ENCODE results near the gene MOGAT3. TPM values are rescaled to one million over a fixed set of nuclear protein-coding genes. Genes with fewer than 3 reads are reported as not detected.
"Not testable (repeated sequence)": the region's sequence is repeated elsewhere in the genome, so short reads cannot be mapped to it uniquely, and the experiment has no call there.

The MOGAT3 gene
- total RNA-seq, 2 experiments from 2014 or later, result not detected

DNA sequence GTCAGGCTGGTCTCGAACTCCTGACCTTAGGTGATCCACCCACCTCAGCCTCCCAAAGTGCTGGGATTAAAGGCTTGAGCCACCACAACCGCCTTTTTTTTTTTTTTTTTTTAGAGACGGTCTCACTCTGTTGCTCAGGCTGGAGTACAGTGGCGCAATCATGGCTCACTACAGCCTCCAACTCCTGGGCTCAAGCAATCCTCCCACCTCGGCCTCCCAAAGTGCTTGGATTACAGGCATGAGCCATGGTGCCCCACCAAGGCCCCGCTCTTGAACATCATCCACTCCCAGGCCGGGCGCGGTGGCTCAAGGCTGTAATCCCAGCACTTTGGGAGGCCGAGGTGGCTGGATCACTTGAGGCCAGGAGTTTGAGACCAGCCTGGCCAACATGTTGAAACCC lies 1.3 kb downstream of the MOGAT3 start:
- H3K27me3 Mint-ChIP-seq (ENCODE audit: low read depth), result peaks cover 34% of the 10 kb centered on the region
- peaks cover 10% of the 10 kb centered on the region for H3K4me1 Mint-ChIP-seq (ENCODE audit: low read depth)
- H3K4me3 Mint-ChIP-seq; ATAC-seq; H3K36me3 Mint-ChIP-seq (ENCODE audit: low read depth); DNase-seq; POLR2A ChIA-PET; H3K27ac Mint-ChIP-seq; H3K9me3 Mint-ChIP-seq (ENCODE audit: insufficient read depth): not testable (repeated sequence)
- CTCF ChIA-PET, result interaction anchor here (1.0 to 1.4 kb wide), 3 partner anchors 8 to 91 kb away, joined by 3 read pairs; no protein-coding TSS in a partner anchor

DNA sequence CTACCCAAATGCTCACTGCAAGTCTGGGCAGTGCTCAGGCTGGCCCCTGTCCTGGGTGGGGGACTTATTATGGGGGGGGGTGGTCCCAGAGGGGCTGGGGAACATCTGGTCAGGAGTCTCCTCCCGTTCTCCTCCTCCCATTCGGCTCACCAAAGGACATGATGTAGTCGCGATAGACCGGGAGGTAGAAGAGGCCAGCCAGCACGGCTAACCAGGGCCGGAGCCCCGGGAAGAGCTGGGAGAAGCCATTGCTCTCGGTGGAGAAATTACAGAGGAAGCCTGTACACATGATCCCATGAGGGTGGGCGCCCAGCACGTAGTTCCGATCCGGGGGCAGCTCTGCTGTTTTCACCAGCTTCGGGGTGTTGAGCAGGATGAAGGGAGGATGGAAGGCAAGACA lies 2.4 kb downstream of the MOGAT3 start:
- H3K4me1 Mint-ChIP-seq (ENCODE audit: low read depth), result peaks cover 6% of the 10 kb centered on the region
- H3K9me3 Mint-ChIP-seq (ENCODE audit: insufficient read depth), result no peaks in the 10 kb centered on the region
- ChIA-PET POLR2A (no interaction called here), CTCF (no interaction called here)
- ATAC-seq, result no peak
- H3K36me3 Mint-ChIP-seq (ENCODE audit: low read depth), result no peaks in the 10 kb centered on the region
- DNase-seq, result no peak
- no peak overlapping the region for H3K27ac Mint-ChIP-seq
- H3K27me3 Mint-ChIP-seq (ENCODE audit: low read depth), result peaks cover 28% of the 10 kb centered on the region
- no peak overlapping the region for H3K4me3 Mint-ChIP-seq

DNA sequence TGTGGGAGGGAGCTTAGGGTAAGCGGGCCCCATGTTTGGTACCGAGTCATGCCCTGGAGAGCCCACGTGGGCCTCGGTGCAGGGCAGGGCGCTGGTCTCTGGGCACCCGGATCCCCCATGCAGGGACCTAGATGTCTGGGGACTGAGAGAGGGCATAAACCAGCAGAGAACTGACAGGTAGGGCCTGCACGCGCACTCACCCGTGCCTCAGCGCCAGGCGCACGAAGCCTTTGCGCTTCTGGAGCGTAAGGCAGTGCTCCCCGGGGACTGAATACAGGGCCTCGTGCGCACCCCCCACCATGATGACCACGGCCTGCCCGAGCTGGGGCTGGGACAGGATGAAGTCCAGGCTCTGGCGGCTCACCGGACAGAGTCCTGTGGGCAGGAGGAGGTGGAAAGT lies 2.8 kb downstream of the MOGAT3 start:
- no peak overlapping the region for H3K4me3 Mint-ChIP-seq
- peaks cover 6% of the 10 kb centered on the region for H3K4me1 Mint-ChIP-seq (ENCODE audit: low read depth)
- no peak for ATAC-seq
- H3K27ac Mint-ChIP-seq, result no peak overlapping the region
- ChIA-PET POLR2A (no interaction called here), CTCF (no interaction called here)
- H3K9me3 Mint-ChIP-seq (ENCODE audit: insufficient read depth), result no peaks in the 10 kb centered on the region
- H3K27me3 Mint-ChIP-seq (ENCODE audit: low read depth), result peaks cover 26% of the 10 kb centered on the region
- DNase-seq, result no peak
- no peaks in the 10 kb centered on the region for H3K36me3 Mint-ChIP-seq (ENCODE audit: low read depth)

DNA sequence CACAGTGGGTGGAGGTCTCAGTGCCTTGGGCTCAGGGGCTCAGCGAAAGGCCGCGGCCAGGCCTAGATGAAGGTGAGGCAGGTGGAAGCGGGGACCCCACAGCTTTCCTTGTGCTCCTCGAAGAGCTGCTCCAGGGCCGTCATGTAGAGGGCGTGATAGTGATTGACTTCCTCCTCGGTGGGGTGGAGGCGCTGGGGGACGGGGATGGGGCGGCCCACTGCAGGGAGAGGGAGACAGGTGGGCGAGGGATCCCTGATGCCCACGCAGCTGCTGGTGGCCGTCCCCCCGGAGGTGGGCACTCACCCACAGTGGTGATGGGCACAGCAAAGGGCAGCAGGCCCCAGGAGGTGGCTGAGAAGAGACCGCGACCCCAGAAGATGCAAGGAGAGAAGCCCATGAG lies 5.0 kb downstream of the MOGAT3 start:
- H3K36me3 Mint-ChIP-seq (ENCODE audit: low read depth), result no peaks in the 10 kb centered on the region
- DNase-seq, result no peak
- H3K27ac Mint-ChIP-seq, result no peak overlapping the region
- peaks cover 14% of the 10 kb centered on the region for H3K27me3 Mint-ChIP-seq (ENCODE audit: low read depth)
- no peak overlapping the region for H3K4me3 Mint-ChIP-seq
- POLR2A ChIA-PET, result no interaction called here
- ATAC-seq, result no peak
- CTCF ChIA-PET, result interaction anchor here (1.0 to 6.7 kb wide), 3 partner anchors 12 to 120 kb away, joined by 4 to 232 read pairs (median 5); no protein-coding TSS in a partner anchor
- no peaks in the 10 kb centered on the region for H3K9me3 Mint-ChIP-seq (ENCODE audit: insufficient read depth)
- peaks cover 9% of the 10 kb centered on the region for H3K4me1 Mint-ChIP-seq (ENCODE audit: low read depth)

DNA sequence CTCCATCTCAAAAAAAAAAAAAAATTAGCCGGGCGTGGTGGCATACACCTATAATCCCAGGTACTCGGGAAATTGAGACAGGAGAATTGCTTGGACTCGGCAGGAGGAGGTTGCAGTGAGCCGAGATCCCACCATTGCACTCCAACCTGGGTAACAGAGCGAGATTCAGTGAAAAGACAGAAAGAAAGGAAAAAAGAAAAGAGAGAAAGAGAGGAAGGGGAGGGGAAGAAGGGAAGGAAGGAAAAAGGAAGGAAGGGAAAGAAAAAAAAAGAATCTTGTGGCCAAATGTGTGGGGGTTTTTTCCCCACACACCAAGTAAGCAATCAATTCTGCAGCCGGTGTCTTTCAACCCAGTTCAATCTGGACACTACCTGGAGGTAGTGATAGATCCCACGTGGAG lies 11.7 kb downstream of the MOGAT3 start:
- DNase-seq (no peak), ATAC-seq (no peak)
- peaks cover 10% of the 10 kb centered on the region for H3K27me3 Mint-ChIP-seq (ENCODE audit: low read depth)
- H3K27ac Mint-ChIP-seq, result no peak overlapping the region
- ChIA-PET POLR2A (no interaction called here), CTCF (interaction anchor here (6.7 kb wide), 1 partner anchor 46 kb away, joined by 232 read pairs; no protein-coding TSS in a partner anchor)
- H3K9me3 Mint-ChIP-seq (ENCODE audit: insufficient read depth), result no peaks in the 10 kb centered on the region
- H3K36me3 Mint-ChIP-seq (ENCODE audit: low read depth), result no peaks in the 10 kb centered on the region
- no peak overlapping the region for H3K4me3 Mint-ChIP-seq
- H3K4me1 Mint-ChIP-seq (ENCODE audit: low read depth), result peaks cover 6% of the 10 kb centered on the region

DNA sequence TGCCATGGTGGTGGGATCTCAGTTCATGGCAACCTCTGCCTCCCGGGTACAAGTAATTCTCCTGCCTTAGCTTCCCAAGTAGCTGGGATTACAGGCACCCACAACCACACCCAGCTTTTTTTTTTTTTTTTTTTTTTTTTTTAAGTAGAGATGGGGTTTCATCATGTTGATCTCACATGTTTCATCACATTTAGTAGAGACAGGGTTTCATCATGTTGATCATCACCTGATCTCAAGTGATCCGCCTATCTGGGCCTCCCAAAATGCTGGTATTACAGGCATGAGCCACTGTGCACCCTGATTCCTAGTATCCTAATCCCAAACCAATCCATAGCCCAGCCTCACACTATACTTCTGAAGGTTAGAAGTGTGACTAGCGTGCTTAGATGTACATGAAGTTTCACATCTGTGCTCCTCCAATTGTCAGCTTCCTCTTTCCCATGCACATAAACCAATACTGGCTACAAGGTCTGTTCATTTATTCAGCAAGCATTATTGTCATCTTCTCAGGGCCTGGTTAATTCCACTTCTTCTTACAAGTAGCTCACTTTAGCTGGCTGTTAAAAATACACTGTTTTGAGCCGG lies 13.9 kb downstream of the MOGAT3 start:
- Mint-ChIP-seq H3K27me3 (ENCODE audit: low read depth) (peaks cover 19% of the 10 kb centered on the region), H3K4me1 (ENCODE audit: low read depth) (no peaks in the 10 kb centered on the region), H3K27ac (no peak overlapping the region), H3K9me3 (ENCODE audit: insufficient read depth) (no peaks in the 10 kb centered on the region), H3K4me3 (no peak overlapping the region), H3K36me3 (ENCODE audit: low read depth) (no peaks in the 10 kb centered on the region)
- ChIA-PET CTCF (interaction anchor here (0.7 to 1.1 kb wide), 2 partner anchors 16 to 43 kb away, joined by 3 to 6 read pairs; no protein-coding TSS in a partner anchor), POLR2A (no interaction called here)
- ATAC-seq, result no peak
- DNase-seq, result no peak

DNA sequence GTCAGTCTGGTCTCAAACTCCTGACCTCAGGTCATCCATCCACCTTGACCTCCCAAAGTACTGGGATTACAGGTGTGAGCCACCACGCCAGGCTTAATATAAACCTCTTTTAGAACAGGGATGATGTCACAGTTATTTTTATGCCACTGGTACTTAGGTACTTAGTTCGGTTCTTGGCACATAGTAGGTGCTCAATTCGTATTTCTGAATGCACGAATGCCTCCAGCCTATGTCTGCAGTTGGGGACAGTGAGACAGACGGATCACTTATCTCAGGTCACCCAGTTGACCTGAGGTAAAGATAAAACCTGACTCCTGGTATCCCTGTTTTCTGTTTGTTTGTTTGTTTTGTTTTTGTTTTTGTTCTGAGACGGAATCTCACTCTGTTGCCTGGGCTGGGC lies 14.6 kb downstream of the MOGAT3 start:
- no peak for ATAC-seq
- CTCF ChIA-PET, result interaction anchor here (0.7 kb wide), 1 partner anchor 15 kb away, joined by 3 read pairs; no protein-coding TSS in a partner anchor
- peaks cover 20% of the 10 kb centered on the region for H3K27me3 Mint-ChIP-seq (ENCODE audit: low read depth)
- no peak overlapping the region for H3K4me3 Mint-ChIP-seq
- no peaks in the 10 kb centered on the region for H3K4me1 Mint-ChIP-seq (ENCODE audit: low read depth)
- POLR2A ChIA-PET, result no interaction called here
- no peaks in the 10 kb centered on the region for H3K36me3 Mint-ChIP-seq (ENCODE audit: low read depth)
- no peak for DNase-seq
- H3K9me3 Mint-ChIP-seq (ENCODE audit: insufficient read depth), result no peaks in the 10 kb centered on the region
- H3K27ac Mint-ChIP-seq, result no peak overlapping the region

DNA sequence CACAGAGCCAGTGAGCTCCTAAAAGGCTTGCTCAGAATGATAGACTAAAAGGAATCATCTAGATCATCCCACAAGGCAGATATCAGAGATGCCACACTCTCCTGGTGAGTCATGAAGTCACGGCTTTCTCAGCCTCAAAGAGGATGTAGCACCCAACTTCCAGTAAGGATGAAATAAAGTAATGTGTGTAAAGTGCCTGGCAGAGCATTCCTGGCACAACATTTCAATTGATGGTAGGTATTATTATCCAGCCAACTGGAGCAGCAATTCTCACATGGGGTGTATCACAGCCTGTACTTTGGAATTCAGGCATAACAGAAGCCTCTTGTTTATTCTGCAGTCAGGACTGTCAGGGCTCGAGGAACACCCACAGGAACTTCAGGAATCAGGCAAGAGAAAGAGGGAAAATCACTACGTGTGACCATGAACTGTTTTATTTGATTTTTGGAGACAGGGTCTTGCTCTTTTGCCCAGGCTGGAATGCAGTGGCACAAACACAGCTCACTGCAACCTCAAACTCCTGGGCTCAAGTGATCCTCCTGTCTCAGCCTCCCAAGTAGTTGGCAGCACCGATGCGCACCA lies 15.5 kb downstream of the MOGAT3 start:
- CTCF ChIA-PET, result interaction anchor here (1.4 kb wide), 1 partner anchor 41 kb away, joined by 6 read pairs; no protein-coding TSS in a partner anchor
- H3K9me3 Mint-ChIP-seq (ENCODE audit: insufficient read depth), result no peaks in the 10 kb centered on the region
- POLR2A ChIA-PET, result no interaction called here
- peaks cover 27% of the 10 kb centered on the region for H3K27me3 Mint-ChIP-seq (ENCODE audit: low read depth)
- no peak overlapping the region for H3K27ac Mint-ChIP-seq
- no peaks in the 10 kb centered on the region for H3K4me1 Mint-ChIP-seq (ENCODE audit: low read depth)
- DNase-seq, result no peak
- no peaks in the 10 kb centered on the region for H3K36me3 Mint-ChIP-seq (ENCODE audit: low read depth)
- ATAC-seq, result no peak
- H3K4me3 Mint-ChIP-seq, result no peak overlapping the region

DNA sequence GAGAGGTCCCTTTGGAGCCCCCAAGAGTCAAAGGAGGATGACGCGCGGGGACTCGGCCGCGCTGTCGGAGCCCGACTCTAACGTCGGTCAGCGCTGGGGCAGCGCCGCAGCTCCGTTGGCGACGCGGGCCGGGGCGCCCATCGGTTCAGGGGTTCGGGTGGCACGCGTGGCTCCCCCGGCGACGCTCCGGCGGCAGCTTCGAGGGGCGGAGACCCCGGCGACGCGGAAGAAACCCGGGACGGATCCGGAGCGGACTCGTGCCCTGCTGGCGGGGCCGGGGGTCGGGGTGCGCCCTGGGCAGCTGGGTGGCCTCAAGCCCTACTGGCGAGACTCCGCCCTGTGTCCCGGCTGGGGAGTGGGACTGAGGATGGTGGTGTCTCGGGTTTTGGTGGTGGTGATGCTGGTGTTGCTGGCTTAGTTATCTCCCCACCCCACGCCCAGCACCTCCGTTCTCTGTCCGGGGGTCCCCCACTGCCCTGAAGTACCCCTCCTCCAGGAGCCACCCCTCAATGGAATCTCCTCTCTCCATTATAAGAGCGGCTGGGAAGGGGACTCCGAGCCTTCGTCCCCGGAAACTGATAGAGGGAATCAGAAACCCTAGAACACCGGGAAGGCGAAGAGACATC lies 20.6 kb downstream of the MOGAT3 start, which contains the start of gene NAT16:
Gene NAT16 (minus strand): TSS at position 164 of the 626 bp plus-strand sequence. CDS start 5,486 bp downstream, outside the sequence.
- Mint-ChIP-seq H3K9me3 (ENCODE audit: insufficient read depth) (no peaks in the 10 kb centered on the region), H3K4me1 (ENCODE audit: low read depth) (peaks cover 2% of the 10 kb centered on the region), H3K27me3 (ENCODE audit: low read depth) (peaks cover 63% of the 10 kb centered on the region), H3K4me3 (no peak within 1 kb of the TSS), H3K36me3 (ENCODE audit: low read depth) (no peaks in the 10 kb centered on the region), H3K27ac (no peak within 1 kb of the TSS)
- DNase-seq, result no peak
- ChIA-PET CTCF (interaction anchor here (1.8 kb wide), 1 partner anchor 36 kb away, joined by 5 read pairs; no protein-coding TSS in a partner anchor), POLR2A (no interaction called here)
- no peak for ATAC-seq

DNA sequence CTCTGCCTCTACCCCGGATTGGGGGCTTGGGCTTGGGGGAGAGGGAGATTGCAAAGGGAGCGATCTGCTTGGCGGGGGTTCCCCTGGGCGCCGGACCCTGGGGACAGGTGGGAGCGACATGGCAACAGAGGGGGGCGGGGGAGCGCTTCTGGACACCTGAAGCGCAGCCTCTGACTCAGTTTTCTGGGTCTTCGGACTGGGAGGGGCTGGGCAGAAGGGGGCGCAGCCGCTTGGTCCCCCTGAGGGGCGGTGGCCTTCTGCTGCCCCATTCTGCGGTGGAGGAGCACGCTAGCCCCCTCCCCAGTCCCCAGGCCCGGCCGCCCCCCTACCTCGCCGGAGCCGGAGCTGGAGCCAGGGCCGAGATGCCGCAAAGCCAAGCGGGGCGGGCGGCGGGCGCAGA lies 21.1 kb downstream of the MOGAT3 start:
- ATAC-seq (no peak), DNase-seq (no peak)
- CTCF ChIA-PET, result interaction anchor here (1.8 kb wide), 1 partner anchor 36 kb away, joined by 5 read pairs; no protein-coding TSS in a partner anchor
- Mint-ChIP-seq H3K9me3 (ENCODE audit: insufficient read depth) (no peaks in the 10 kb centered on the region), H3K27ac (no peak overlapping the region), H3K36me3 (ENCODE audit: low read depth) (no peaks in the 10 kb centered on the region), H3K27me3 (ENCODE audit: low read depth) (peaks cover 65% of the 10 kb centered on the region), H3K4me3 (no peak overlapping the region), H3K4me1 (ENCODE audit: low read depth) (peaks cover 2% of the 10 kb centered on the region)
- POLR2A ChIA-PET, result no interaction called here

DNA sequence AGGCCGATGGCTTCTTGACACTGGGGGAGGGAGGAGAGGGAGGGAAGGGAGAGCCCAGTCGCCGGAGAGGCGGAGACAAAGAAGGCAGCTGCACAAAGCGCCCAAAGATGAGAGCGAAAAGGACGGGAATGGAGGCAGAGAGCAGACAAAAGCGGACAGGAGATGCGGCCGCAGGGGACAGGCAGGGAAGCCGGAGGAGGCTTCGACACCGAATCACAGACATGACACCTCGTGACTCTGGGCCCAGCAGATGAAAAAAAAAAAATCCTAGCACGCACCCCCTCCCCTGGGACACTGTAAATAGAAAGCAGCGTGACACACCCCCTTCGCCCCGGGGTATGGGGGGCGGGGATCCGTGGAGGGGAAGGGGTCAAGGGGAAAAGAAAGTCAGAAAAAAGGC lies 21.7 kb downstream of the MOGAT3 start:
- Mint-ChIP-seq H3K27me3 (ENCODE audit: low read depth) (peaks cover 70% of the 10 kb centered on the region), H3K4me3 (no peak overlapping the region), H3K9me3 (ENCODE audit: insufficient read depth) (no peaks in the 10 kb centered on the region), H3K36me3 (ENCODE audit: low read depth) (no peaks in the 10 kb centered on the region), H3K4me1 (ENCODE audit: low read depth) (peaks cover 8% of the 10 kb centered on the region), H3K27ac (no peak overlapping the region)
- CTCF ChIA-PET, result no interaction called here
- DNase-seq (no peak), ATAC-seq (no peak)
- POLR2A ChIA-PET, result no interaction called here

DNA sequence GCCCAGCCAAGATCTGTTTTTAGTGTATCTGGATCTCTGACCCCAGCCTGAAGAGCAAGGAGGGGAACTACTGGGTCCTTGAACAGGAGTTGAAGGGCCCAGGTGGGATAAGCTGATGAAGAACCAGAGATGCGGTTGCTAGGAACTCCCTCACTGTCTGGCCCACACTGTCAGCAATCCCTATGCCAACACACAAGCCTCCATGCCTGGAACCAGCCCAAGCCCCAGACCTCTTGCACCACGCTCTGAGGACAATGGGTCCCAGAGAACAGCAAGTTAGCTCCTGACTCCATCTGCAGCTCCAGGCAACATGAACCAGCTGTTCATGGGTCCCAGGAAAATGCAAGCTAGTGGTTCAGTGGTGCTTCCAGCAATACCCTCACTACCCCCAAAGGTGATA lies 23.2 kb downstream of the MOGAT3 start:
- Mint-ChIP-seq H3K27ac (no peak overlapping the region), H3K27me3 (ENCODE audit: low read depth) (peaks cover 80% of the 10 kb centered on the region), H3K9me3 (ENCODE audit: insufficient read depth) (no peaks in the 10 kb centered on the region), H3K4me3 (no peak overlapping the region), H3K36me3 (ENCODE audit: low read depth) (no peaks in the 10 kb centered on the region), H3K4me1 (ENCODE audit: low read depth) (peaks cover 18% of the 10 kb centered on the region)
- POLR2A ChIA-PET, result no interaction called here
- CTCF ChIA-PET, result interaction anchor here (1.1 to 2.7 kb wide), 4 partner anchors 10 to 40 kb away, joined by 3 to 14 read pairs (median 8); partner anchors contain the start of genes PLOD3 and ZNHIT1
- ATAC-seq (no peak), DNase-seq (no peak)
